ENCODE results near the gene CDC6.

The CDC6 gene

GRCh38 chr17:40326014-40326831 lies 38.5 kb downstream of the CDC6 start:
- DNase-seq = no peak
- 69% methylated on average over 15 of the region's 17 CpGs for WGBS
- Histone ChIP-seq H3K9ac (ENCODE audit: low read length) (peak overlapping the region; percentile 53), H4K8ac (ENCODE audit: low read length) (no peak overlapping the region), H3K27ac (ENCODE audit: low read length, poor library complexity, severe bottlenecking) (no peak overlapping the region), H2BK120ac (ENCODE audit: low read depth, low read length) (peak overlapping the region; percentile 15), H2BK15ac (ENCODE audit: low read depth, poor library complexity, severe bottlenecking) (peak overlapping the region; percentile 60), H2BK12ac (ENCODE audit: low read length in 2 of 2) (no peak overlapping the region), H3K4me2 (ENCODE audit: low read length, poor library complexity, severe bottlenecking) (no peak overlapping the region), H3K23ac (ENCODE audit: low read length in 2 of 2) (no peak overlapping the region), H3K4ac (ENCODE audit: low read depth in 1 of 2, low read length in 2 of 2) (no peak overlapping the region), H4K91ac (ENCODE audit: low read length) (peak overlapping the region; percentile 16), H3K9me3 (ENCODE audit: control insufficient read depth, low read length) (no peaks in the 10 kb centered on the region), H3K4me3 (ENCODE audit: insufficient read depth in 1 of 2, low read depth in 1 of 2, low read length in 2 of 2) (peak overlapping the region in 1 of 2 experiments; percentile 65), H3K36me3 (ENCODE audit: control insufficient read depth in 1 of 2, insufficient read depth in 2 of 2, low read depth in 1 of 2, low read length in 2 of 2) (peaks cover 2 to 13% of the 10 kb centered on the region in 2 experiments), H2AFZ (ENCODE audit: low read depth, low read length) (no peak overlapping the region), H3K27me3 (ENCODE audit: control insufficient read depth in 1 of 2, insufficient read depth in 1 of 2, low read length in 2 of 2) (no peaks in the 10 kb centered on the region), H3K4me1 (ENCODE audit: control insufficient read depth, insufficient read depth, low read depth, low read length) (peaks cover 67% of the 10 kb centered on the region), H3K14ac (ENCODE audit: low read length in 2 of 2) (no peak overlapping the region), H3K18ac (ENCODE audit: low read depth in 1 of 2, low read length in 2 of 2) (peak overlapping the region in 1 of 2 experiments; percentile 26), H2AK5ac (ENCODE audit: low read length, severe bottlenecking) (peak overlapping the region; percentile 19), H3K79me1 (replicated peaks; ENCODE audit: low read length, poor library complexity, severe bottlenecking) (peaks cover 27% of the 10 kb centered on the region), H2BK5ac (ENCODE audit: low read depth, low read length, poor library complexity, severe bottlenecking) (no peak overlapping the region)

GRCh38 chr17:40326832-40327199 lies 39.1 kb downstream of the CDC6 start:
- Histone ChIP-seq H3K36me3 (ENCODE audit: control insufficient read depth in 1 of 2, insufficient read depth in 2 of 2, low read depth in 1 of 2, low read length in 2 of 2) (peaks cover 8 to 18% of the 10 kb centered on the region in 2 experiments), H2AK5ac (ENCODE audit: low read length, severe bottlenecking) (no peak overlapping the region), H2AFZ (ENCODE audit: low read depth, low read length) (no peak overlapping the region), H3K14ac (ENCODE audit: low read length in 2 of 2) (no peak overlapping the region), H3K4me2 (ENCODE audit: low read length, poor library complexity, severe bottlenecking) (no peak overlapping the region), H3K27ac (ENCODE audit: low read length, poor library complexity, severe bottlenecking) (no peak overlapping the region), H3K27me3 (ENCODE audit: control insufficient read depth in 1 of 2, insufficient read depth in 1 of 2, low read length in 2 of 2) (no peaks in the 10 kb centered on the region), H2BK15ac (ENCODE audit: low read depth, poor library complexity, severe bottlenecking) (no peak overlapping the region), H4K91ac (ENCODE audit: low read length) (no peak overlapping the region), H3K4ac (ENCODE audit: low read depth in 1 of 2, low read length in 2 of 2) (no peak overlapping the region), H2BK12ac (ENCODE audit: low read length in 2 of 2) (no peak overlapping the region), H3K4me1 (ENCODE audit: control insufficient read depth, insufficient read depth, low read depth, low read length) (peaks cover 66% of the 10 kb centered on the region), H2BK5ac (ENCODE audit: low read depth, low read length, poor library complexity, severe bottlenecking) (no peak overlapping the region), H3K23ac (ENCODE audit: low read length in 2 of 2) (no peak overlapping the region), H3K9ac (ENCODE audit: low read length) (peak overlapping the region; percentile 53), H3K9me3 (ENCODE audit: control insufficient read depth, low read length) (no peaks in the 10 kb centered on the region), H3K18ac (ENCODE audit: low read depth in 1 of 2, low read length in 2 of 2) (no peak overlapping the region), H2BK120ac (ENCODE audit: low read depth, low read length) (no peak overlapping the region), H4K8ac (ENCODE audit: low read length) (no peak overlapping the region), H3K79me1 (replicated peaks; ENCODE audit: low read length, poor library complexity, severe bottlenecking) (peaks cover 23% of the 10 kb centered on the region), H3K4me3 (ENCODE audit: insufficient read depth in 1 of 2, low read depth in 1 of 2, low read length in 2 of 2) (peak overlapping the region in 1 of 2 experiments; percentile 65)
- no peak for DNase-seq
- WGBS = 39% methylated on average over 1 of the region's 1 CpG

- H2AK5ac ChIP-seq (ENCODE audit: low read length, severe bottlenecking) = no peak overlapping the region
- H3K36me3 ChIP-seq (ENCODE audit: control insufficient read depth in 1 of 2, insufficient read depth in 2 of 2, low read depth in 1 of 2, low read length in 2 of 2) = peaks cover 9 to 23% of the 10 kb centered on the region in 2 experiments
- H3K27me3 ChIP-seq (ENCODE audit: control insufficient read depth in 1 of 2, insufficient read depth in 1 of 2, low read length in 2 of 2) = no peaks in the 10 kb centered on the region
- H3K14ac ChIP-seq (ENCODE audit: low read length in 2 of 2) = peak overlapping the region in 1 of 2 experiments; percentile 66
- H3K4me1 ChIP-seq (ENCODE audit: control insufficient read depth, insufficient read depth, low read depth, low read length) = peaks cover 66% of the 10 kb centered on the region
- WGBS = 94% methylated on average over 4 of the region's 4 CpGs
- peak overlapping the region in 1 of 2 experiments; percentile 1 for H3K4ac ChIP-seq (ENCODE audit: low read depth in 1 of 2, low read length in 2 of 2)
- H3K4me2 ChIP-seq (ENCODE audit: low read length, poor library complexity, severe bottlenecking) = no peak overlapping the region
- H2AFZ ChIP-seq (ENCODE audit: low read depth, low read length) = no peak overlapping the region
- H2BK15ac ChIP-seq (ENCODE audit: low read depth, poor library complexity, severe bottlenecking) = no peak overlapping the region
- no peak overlapping the region for H4K91ac ChIP-seq (ENCODE audit: low read length)
- peaks cover 27% of the 10 kb centered on the region for H3K79me1 ChIP-seq (replicated peaks; ENCODE audit: low read length, poor library complexity, severe bottlenecking)
- H2BK5ac ChIP-seq (ENCODE audit: low read depth, low read length, poor library complexity, severe bottlenecking) = no peak overlapping the region
- no peak for DNase-seq
- H3K9me3 ChIP-seq (ENCODE audit: control insufficient read depth, low read length) = no peaks in the 10 kb centered on the region
- no peak overlapping the region for H3K27ac ChIP-seq (ENCODE audit: low read length, poor library complexity, severe bottlenecking)
- peak overlapping the region in 1 of 2 experiments; percentile 37 for H2BK12ac ChIP-seq (ENCODE audit: low read length in 2 of 2)
- peak overlapping the region in 1 of 2 experiments; percentile 65 for H3K4me3 ChIP-seq (ENCODE audit: insufficient read depth in 1 of 2, low read depth in 1 of 2, low read length in 2 of 2)
- no peak overlapping the region for H2BK120ac ChIP-seq (ENCODE audit: low read depth, low read length)
- peak overlapping the region; percentile 53 for H3K9ac ChIP-seq (ENCODE audit: low read length)
- no peak overlapping the region for H4K8ac ChIP-seq (ENCODE audit: low read length)
- H3K18ac ChIP-seq (ENCODE audit: low read depth in 1 of 2, low read length in 2 of 2) = peak overlapping the region in 1 of 2 experiments; percentile 34
- peak overlapping the region in 1 of 2 experiments; percentile 85 for H3K23ac ChIP-seq (ENCODE audit: low read length in 2 of 2)
These were observed 39.6 kb downstream of the CDC6 start for GRCh38 chr17:40327244-40327729.

- Histone ChIP-seq H4K91ac (ENCODE audit: low read length) (no peak overlapping the region), H3K23ac (ENCODE audit: low read length in 2 of 2) (no peak overlapping the region), H2BK120ac (ENCODE audit: low read depth, low read length) (no peak overlapping the region), H2BK5ac (ENCODE audit: low read depth, low read length, poor library complexity, severe bottlenecking) (no peak overlapping the region), H3K27ac (ENCODE audit: low read length, poor library complexity, severe bottlenecking) (no peak overlapping the region), H3K14ac (ENCODE audit: low read length in 2 of 2) (no peak overlapping the region), H3K18ac (ENCODE audit: low read depth in 1 of 2, low read length in 2 of 2) (peak overlapping the region in 1 of 2 experiments; percentile 18), H2AFZ (ENCODE audit: low read depth, low read length) (no peak overlapping the region), H4K8ac (ENCODE audit: low read length) (no peak overlapping the region), H2AK5ac (ENCODE audit: low read length, severe bottlenecking) (no peak overlapping the region), H3K36me3 (ENCODE audit: control insufficient read depth in 1 of 2, insufficient read depth in 2 of 2, low read depth in 1 of 2, low read length in 2 of 2) (peaks cover 9 to 27% of the 10 kb centered on the region in 2 experiments), H3K27me3 (ENCODE audit: control insufficient read depth in 1 of 2, insufficient read depth in 1 of 2, low read length in 2 of 2) (no peaks in the 10 kb centered on the region), H3K4me1 (ENCODE audit: control insufficient read depth, insufficient read depth, low read depth, low read length) (peaks cover 65% of the 10 kb centered on the region), H2BK12ac (ENCODE audit: low read length in 2 of 2) (no peak overlapping the region), H3K9ac (ENCODE audit: low read length) (peak overlapping the region; percentile 53), H3K4me3 (ENCODE audit: insufficient read depth in 1 of 2, low read depth in 1 of 2, low read length in 2 of 2) (peak overlapping the region in 1 of 2 experiments; percentile 65), H3K79me1 (replicated peaks; ENCODE audit: low read length, poor library complexity, severe bottlenecking) (peaks cover 31% of the 10 kb centered on the region), H2BK15ac (ENCODE audit: low read depth, poor library complexity, severe bottlenecking) (no peak overlapping the region), H3K9me3 (ENCODE audit: control insufficient read depth, low read length) (no peaks in the 10 kb centered on the region), H3K4ac (ENCODE audit: low read depth in 1 of 2, low read length in 2 of 2) (no peak overlapping the region), H3K4me2 (ENCODE audit: low read length, poor library complexity, severe bottlenecking) (no peak overlapping the region)
- no peak for DNase-seq
- WGBS = 50% methylated on average over 2 of the region's 3 CpGs
These were observed 40.2 kb downstream of the CDC6 start for GRCh38 chr17:40327735-40328385.

Data from mesenchymal stem cell (in vitro differentiated cells and primary cell).